ENCODE results near the gene ARHGAP8. TPM values are rescaled to one million over a fixed set of nuclear protein-coding genes. Genes with fewer than 3 reads are reported as not detected.

Gene ARHGAP8
- total RNA-seq, 1 donor from 2014 or later = 2.8 TPM

DNA sequence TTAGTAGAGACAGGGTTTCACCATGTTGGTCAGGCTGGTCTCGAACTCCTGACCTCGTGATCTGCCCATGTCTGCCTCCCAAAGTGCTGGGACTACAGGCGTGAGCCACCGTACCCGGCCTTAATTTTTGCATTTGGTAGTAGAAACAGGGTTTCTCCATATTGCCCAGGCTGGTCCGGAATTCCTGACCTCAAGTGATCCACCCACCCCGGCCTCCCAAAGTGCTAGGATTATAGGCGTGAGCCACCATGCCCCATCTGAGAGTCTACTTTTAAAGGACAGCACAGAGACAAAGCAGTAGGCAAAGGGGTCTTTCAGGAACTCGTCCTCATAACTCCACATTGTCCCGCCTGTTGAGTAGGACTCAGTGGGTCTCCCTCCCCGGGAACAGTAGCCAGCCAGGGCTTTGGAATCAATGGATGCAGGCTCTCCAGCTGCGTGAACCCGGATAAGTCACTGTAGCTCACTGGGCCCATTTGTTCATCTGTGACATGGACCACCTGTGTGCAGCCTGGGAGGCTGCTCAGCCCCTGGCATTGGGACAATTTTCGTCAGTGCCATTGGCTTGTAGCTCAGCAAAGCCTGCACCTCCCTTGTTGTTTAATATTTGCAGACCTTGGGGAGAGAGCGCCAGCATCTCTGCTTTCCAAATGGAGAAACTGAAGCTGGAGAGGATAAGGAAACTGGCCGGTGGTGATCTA lies 86.1 kb downstream of the ARHGAP8 start:
- H3K4me1 Mint-ChIP-seq (ENCODE audit: low read depth, unreplicated experiment) = no peaks in the 10 kb centered on the region
- H3K27me3 Mint-ChIP-seq (ENCODE audit: low read depth, unreplicated experiment) = peaks cover 15% of the 10 kb centered on the region
- H3K27ac Mint-ChIP-seq (ENCODE audit: unreplicated experiment) = no peak overlapping the region
- Histone ChIP-seq H3K4me2 (ENCODE audit: low read length) (no peak overlapping the region), H3K79me2 (ENCODE audit: insufficient read depth, low read length) (no peaks in the 10 kb centered on the region), H3K36me3 (ENCODE audit: insufficient read depth, low read length) (no peaks in the 10 kb centered on the region), H4K20me1 (ENCODE audit: insufficient read depth, low read length) (no peaks in the 10 kb centered on the region), H2AFZ (ENCODE audit: low read depth, low read length) (no peak overlapping the region), H3K27ac (ENCODE audit: low read depth, low read length) (no peak overlapping the region), H3K4me3 (ENCODE audit: insufficient read depth, low read depth, low read length) (no peak overlapping the region), H3K27me3 (ENCODE audit: insufficient read depth, low read length) (peaks cover 7% of the 10 kb centered on the region), H3K4me1 (ENCODE audit: insufficient read depth, low read length) (no peaks in the 10 kb centered on the region), H3K9ac (ENCODE audit: low read length) (no peak overlapping the region), H3K9me3 (ENCODE audit: insufficient read depth, low read depth, low read length) (peaks cover 6% of the 10 kb centered on the region)
- DNase-seq (ENCODE audit: low read depth) (no peak), FAIRE-seq (no peak)
- no peaks in the 10 kb centered on the region for H3K9me3 Mint-ChIP-seq (ENCODE audit: unreplicated experiment)
- no peak for TF ChIP-seq EZH2 (IDR thresholded peaks at IDR 0.05; ENCODE audit: insufficient read depth, low read length)
- TF ChIP-seq, protein P1, sequence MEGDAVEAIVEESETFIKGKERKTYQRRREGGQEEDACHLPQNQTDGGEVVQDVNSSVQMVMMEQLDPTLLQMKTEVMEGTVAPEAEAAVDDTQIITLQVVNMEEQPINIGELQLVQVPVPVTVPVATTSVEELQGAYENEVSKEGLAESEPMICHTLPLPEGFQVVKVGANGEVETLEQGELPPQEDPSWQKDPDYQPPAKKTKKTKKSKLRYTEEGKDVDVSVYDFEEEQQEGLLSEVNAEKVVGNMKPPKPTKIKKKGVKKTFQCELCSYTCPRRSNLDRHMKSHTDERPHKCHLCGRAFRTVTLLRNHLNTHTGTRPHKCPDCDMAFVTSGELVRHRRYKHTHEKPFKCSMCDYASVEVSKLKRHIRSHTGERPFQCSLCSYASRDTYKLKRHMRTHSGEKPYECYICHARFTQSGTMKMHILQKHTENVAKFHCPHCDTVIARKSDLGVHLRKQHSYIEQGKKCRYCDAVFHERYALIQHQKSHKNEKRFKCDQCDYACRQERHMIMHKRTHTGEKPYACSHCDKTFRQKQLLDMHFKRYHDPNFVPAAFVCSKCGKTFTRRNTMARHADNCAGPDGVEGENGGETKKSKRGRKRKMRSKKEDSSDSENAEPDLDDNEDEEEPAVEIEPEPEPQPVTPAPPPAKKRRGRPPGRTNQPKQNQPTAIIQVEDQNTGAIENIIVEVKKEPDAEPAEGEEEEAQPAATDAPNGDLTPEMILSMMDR (IDR thresholded peaks at IDR 0.05; ENCODE audit: insufficient read depth, low read depth, low read length) = no peak
- H3K4me3 Mint-ChIP-seq (ENCODE audit: unreplicated experiment) = no peak overlapping the region
- no peaks in the 10 kb centered on the region for H3K36me3 Mint-ChIP-seq (ENCODE audit: low read depth, unreplicated experiment)

DNA sequence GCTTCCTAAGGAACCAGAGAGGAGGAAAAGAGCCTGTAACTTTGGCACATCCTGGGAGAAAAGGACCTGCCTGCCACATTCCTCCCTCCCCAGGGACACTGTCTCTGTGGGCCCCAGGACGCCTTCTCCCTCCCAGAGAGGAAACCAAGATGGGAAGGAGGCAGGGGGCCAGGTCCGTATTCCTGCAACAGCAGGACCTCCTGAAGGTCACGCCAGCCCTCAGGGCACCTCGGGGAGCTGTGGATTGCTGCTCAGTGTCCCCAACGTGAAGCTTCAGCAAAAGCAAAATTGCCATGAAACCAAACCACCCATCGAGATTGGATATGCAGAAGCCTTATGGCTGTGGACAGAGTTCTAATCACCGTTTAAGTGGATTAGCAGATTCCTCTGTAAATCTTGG lies 86.7 kb downstream of the ARHGAP8 start:
- Histone ChIP-seq H3K4me1 (ENCODE audit: insufficient read depth, low read length) (no peaks in the 10 kb centered on the region), H3K27ac (ENCODE audit: low read depth, low read length) (no peak overlapping the region), H4K20me1 (ENCODE audit: insufficient read depth, low read length) (no peaks in the 10 kb centered on the region), H3K9me3 (ENCODE audit: insufficient read depth, low read depth, low read length) (peaks cover 6% of the 10 kb centered on the region), H3K4me3 (ENCODE audit: insufficient read depth, low read depth, low read length) (no peak overlapping the region), H3K36me3 (ENCODE audit: insufficient read depth, low read length) (no peaks in the 10 kb centered on the region), H3K9ac (ENCODE audit: low read length) (no peak overlapping the region), H3K4me2 (ENCODE audit: low read length) (no peak overlapping the region), H3K27me3 (ENCODE audit: insufficient read depth, low read length) (peaks cover 7% of the 10 kb centered on the region), H3K79me2 (ENCODE audit: insufficient read depth, low read length) (no peaks in the 10 kb centered on the region), H2AFZ (ENCODE audit: low read depth, low read length) (no peak overlapping the region)
- H3K36me3 Mint-ChIP-seq (ENCODE audit: low read depth, unreplicated experiment) = no peaks in the 10 kb centered on the region
- H3K4me1 Mint-ChIP-seq (ENCODE audit: low read depth, unreplicated experiment) = no peaks in the 10 kb centered on the region
- FAIRE-seq = no peak
- TF ChIP-seq EZH2 (IDR thresholded peaks at IDR 0.05; ENCODE audit: insufficient read depth, low read length) = no peak
- TF ChIP-seq, protein P1 (IDR thresholded peaks at IDR 0.05; ENCODE audit: insufficient read depth, low read depth, low read length) = no peak
- H3K27me3 Mint-ChIP-seq (ENCODE audit: low read depth, unreplicated experiment) = peaks cover 15% of the 10 kb centered on the region
- H3K9me3 Mint-ChIP-seq (ENCODE audit: unreplicated experiment) = no peaks in the 10 kb centered on the region
- no peak overlapping the region for H3K4me3 Mint-ChIP-seq (ENCODE audit: unreplicated experiment)
- no peak for DNase-seq (ENCODE audit: low read depth)
- no peak overlapping the region for H3K27ac Mint-ChIP-seq (ENCODE audit: unreplicated experiment)

DNA sequence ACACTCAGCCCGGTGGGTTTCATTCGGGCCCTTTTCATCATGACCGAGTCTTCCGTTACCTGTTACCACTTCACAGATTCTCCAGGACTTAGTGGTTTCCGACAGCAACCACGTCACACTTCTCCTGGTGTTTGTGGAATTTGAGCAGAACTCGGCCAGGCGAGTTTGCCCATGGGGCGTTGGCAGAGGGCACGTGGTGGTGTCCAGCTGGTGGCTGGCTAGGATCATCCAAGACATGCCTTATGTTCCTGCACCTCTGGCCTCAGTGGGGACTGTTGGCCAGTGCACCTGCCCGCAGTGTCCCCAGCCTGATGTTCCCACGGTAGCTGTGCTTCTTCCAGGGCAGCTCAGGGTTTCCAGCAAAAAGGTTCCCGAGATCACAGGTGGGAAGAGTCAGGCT lies 87.3 kb downstream of the ARHGAP8 start:
- H3K36me3 Mint-ChIP-seq (ENCODE audit: low read depth, unreplicated experiment) = no peaks in the 10 kb centered on the region
- DNase-seq (ENCODE audit: low read depth) (no peak), FAIRE-seq (no peak)
- no peak overlapping the region for H3K4me3 Mint-ChIP-seq (ENCODE audit: unreplicated experiment)
- no peaks in the 10 kb centered on the region for H3K4me1 Mint-ChIP-seq (ENCODE audit: low read depth, unreplicated experiment)
- H3K27ac Mint-ChIP-seq (ENCODE audit: unreplicated experiment) = no peak overlapping the region
- H3K9me3 Mint-ChIP-seq (ENCODE audit: unreplicated experiment) = peaks cover 3% of the 10 kb centered on the region
- H3K4me3 ChIP-seq (ENCODE audit: insufficient read depth, low read depth, low read length) = no peak overlapping the region
- TF ChIP-seq EZH2 (IDR thresholded peaks at IDR 0.05; ENCODE audit: insufficient read depth, low read length) = no peak
- TF ChIP-seq, protein P1 (IDR thresholded peaks at IDR 0.05; ENCODE audit: insufficient read depth, low read depth, low read length) = no peak
- no peaks in the 10 kb centered on the region for H4K20me1 ChIP-seq (ENCODE audit: insufficient read depth, low read length)
- H3K27ac ChIP-seq (ENCODE audit: low read depth, low read length) = no peak overlapping the region
- H3K9ac ChIP-seq (ENCODE audit: low read length) = no peak overlapping the region
- no peaks in the 10 kb centered on the region for H3K79me2 ChIP-seq (ENCODE audit: insufficient read depth, low read length)
- no peaks in the 10 kb centered on the region for H3K36me3 ChIP-seq (ENCODE audit: insufficient read depth, low read length)
- H3K9me3 ChIP-seq (ENCODE audit: insufficient read depth, low read depth, low read length) = peaks cover 6% of the 10 kb centered on the region
- H3K4me1 ChIP-seq (ENCODE audit: insufficient read depth, low read length) = no peaks in the 10 kb centered on the region
- peaks cover 15% of the 10 kb centered on the region for H3K27me3 Mint-ChIP-seq (ENCODE audit: low read depth, unreplicated experiment)
- H2AFZ ChIP-seq (ENCODE audit: low read depth, low read length) = no peak overlapping the region
- H3K4me2 ChIP-seq (ENCODE audit: low read length) = no peak overlapping the region
- peaks cover 7% of the 10 kb centered on the region for H3K27me3 ChIP-seq (ENCODE audit: insufficient read depth, low read length)
